Measurements from ENCODE around the gene RNF17. TPM values are rescaled to one million over a fixed set of nuclear protein-coding genes. Genes with fewer than 3 reads are reported as not detected.

Gene RNF17
- polyA plus RNA-seq, 1 donor from 2014 or later, result not detected

DNA sequence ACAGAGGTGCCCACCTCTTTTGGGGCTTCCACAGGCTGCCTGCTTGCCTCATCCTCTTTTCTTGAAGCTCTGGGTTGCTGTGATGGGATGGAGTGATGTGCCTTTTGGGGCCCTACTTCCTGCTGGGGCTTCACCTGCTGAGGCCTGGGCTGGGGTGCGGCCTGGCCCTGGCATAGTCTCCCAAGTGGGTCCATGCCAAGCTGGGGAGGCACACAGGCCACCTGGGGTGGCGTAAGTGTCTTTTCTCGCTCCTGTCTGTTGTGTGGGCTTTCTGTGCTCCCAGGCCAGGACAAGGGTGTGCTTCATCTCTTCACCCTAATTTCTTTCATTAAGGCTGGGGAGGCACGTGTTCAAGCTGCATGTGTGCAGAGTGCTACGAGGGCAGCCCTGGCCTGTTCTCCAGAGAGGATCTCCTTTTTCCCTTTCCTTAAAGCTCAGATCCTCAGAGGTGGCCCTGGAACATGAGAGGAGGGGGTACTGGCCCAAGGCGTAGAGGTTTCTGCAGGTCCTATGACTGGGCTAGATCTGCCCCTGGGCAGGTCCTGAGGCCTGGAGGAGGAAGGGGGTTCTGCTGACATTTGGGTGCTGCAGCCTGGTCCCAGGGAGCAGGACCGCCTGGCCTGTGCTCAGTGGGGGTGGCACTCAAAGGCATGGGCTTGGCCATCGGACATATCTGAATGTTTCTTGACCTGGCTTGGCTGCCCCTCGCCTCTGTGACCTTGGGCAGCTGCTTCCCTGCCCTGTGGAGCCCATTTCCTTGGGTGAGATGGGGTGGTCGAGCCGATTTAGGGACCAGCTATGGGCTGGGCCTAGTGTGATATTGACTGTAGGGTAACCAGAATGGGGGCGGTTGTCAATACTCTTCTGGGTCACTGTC lies 23.7 kb upstream of the RNF17 start:
- Mint-ChIP-seq H3K27me3 (peaks cover 6% of the 10 kb centered on the region), H3K4me3 (no peak overlapping the region), H3K4me1 (peaks cover 0 to 4% (median 3%) of the 10 kb centered on the region in 3 donors), H3K27ac (peak overlapping the region in 1 of 3 donors; percentile 53), H3K36me3 (no peaks in the 10 kb centered on the region), H3K9me3 (no peaks in the 10 kb centered on the region)

GRCh38 chr13:24741016-24741662 lies 22.8 kb upstream of the RNF17 start:
- no peaks in the 10 kb centered on the region for H3K9me3 Mint-ChIP-seq
- no peak overlapping the region for H3K27ac Mint-ChIP-seq
- no peaks in the 10 kb centered on the region for H3K36me3 Mint-ChIP-seq
- H3K4me1 Mint-ChIP-seq, result peaks cover 0 to 6% (median 5%) of the 10 kb centered on the region in 3 donors
- H3K4me3 Mint-ChIP-seq, result no peak overlapping the region
- peaks cover 12% of the 10 kb centered on the region for H3K27me3 Mint-ChIP-seq

DNA sequence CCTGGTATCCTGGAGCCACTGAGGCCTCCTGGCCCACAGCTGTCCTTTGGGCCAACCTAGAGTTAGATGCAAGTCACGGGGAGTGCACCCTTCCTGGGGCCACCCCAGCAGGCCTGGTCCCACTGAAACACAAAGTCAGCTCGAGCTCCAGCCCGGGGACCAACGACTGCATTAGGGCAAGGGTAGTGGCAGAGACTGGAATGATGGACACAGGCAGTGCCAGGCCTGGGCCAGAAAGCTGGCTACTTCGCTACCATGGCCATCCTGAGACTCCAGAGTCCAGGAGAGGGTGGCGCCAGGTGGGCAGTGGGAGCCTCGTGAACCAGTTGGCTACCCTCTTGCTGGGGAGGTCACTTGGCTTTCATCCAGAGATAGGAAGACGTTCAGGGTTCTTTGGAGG lies 22.2 kb upstream of the RNF17 start:
- H3K36me3 Mint-ChIP-seq, result no peaks in the 10 kb centered on the region
- H3K9me3 Mint-ChIP-seq, result no peaks in the 10 kb centered on the region

GRCh38 chr13:24742294-24742693 lies 21.7 kb upstream of the RNF17 start:
- Mint-ChIP-seq H3K27me3 (peaks cover 19% of the 10 kb centered on the region), H3K36me3 (no peaks in the 10 kb centered on the region), H3K4me1 (peaks cover 4 to 11% (median 8%) of the 10 kb centered on the region in 3 donors), H3K27ac (no peak overlapping the region), H3K9me3 (no peaks in the 10 kb centered on the region), H3K4me3 (peak overlapping the region in 1 of 4 donors; percentile 67)

More for the DNA sequence above, 22.2 kb upstream of the RNF17 start:
- Mint-ChIP-seq H3K4me3 (no peak overlapping the region), H3K27me3 (peaks cover 15% of the 10 kb centered on the region), H3K27ac (no peak overlapping the region), H3K4me1 (peaks cover 0 to 7% (median 6%) of the 10 kb centered on the region in 3 donors)

GRCh38 chr13:24742977-24743376 lies 21.0 kb upstream of the RNF17 start:
- peaks cover 23% of the 10 kb centered on the region for H3K27me3 Mint-ChIP-seq

GRCh38 chr13:24744247-24744646 lies 19.7 kb upstream of the RNF17 start:
- Mint-ChIP-seq H3K27me3 (peaks cover 30% of the 10 kb centered on the region), H3K4me1 (peaks cover 9 to 16% (median 11%) of the 10 kb centered on the region in 3 donors), H3K9me3 (no peaks in the 10 kb centered on the region), H3K4me3 (no peak overlapping the region), H3K27ac (no peak overlapping the region), H3K36me3 (no peaks in the 10 kb centered on the region)

More at GRCh38 chr13:24742977-24743376, 21.0 kb upstream of the RNF17 start:
- Mint-ChIP-seq H3K27ac (no peak overlapping the region), H3K36me3 (no peaks in the 10 kb centered on the region), H3K4me3 (peak overlapping the region in 2 of 4 donors; percentile 33 to 67), H3K9me3 (no peaks in the 10 kb centered on the region), H3K4me1 (peaks cover 5 to 13% (median 9%) of the 10 kb centered on the region in 3 donors)

DNA sequence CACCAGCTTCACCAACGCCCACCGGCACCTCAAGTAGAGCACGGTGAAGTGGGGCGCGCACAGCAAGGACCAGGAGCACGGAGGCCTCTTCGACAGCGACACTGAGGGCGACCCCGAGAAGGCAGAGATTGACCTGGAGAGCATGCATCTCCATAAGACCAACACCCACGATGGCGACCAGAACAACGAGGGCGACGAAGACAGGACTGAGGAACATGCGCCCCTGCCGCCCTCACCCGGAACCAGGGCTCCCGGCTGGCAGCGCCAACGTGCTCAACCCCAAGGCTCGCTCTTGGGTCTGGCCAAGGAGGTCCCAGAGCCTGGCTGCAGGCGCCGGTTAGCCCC lies 18.5 kb upstream of the RNF17 start:
- Mint-ChIP-seq H3K36me3 (no peaks in the 10 kb centered on the region), H3K4me1 (peaks cover 9 to 16% (median 11%) of the 10 kb centered on the region in 3 donors), H3K27me3 (peaks cover 30% of the 10 kb centered on the region), H3K9me3 (no peaks in the 10 kb centered on the region), H3K4me3 (no peak overlapping the region), H3K27ac (no peak overlapping the region)

GRCh38 chr13:24745861-24746617 lies 17.9 kb upstream of the RNF17 start:
- Mint-ChIP-seq H3K9me3 (no peaks in the 10 kb centered on the region), H3K36me3 (no peaks in the 10 kb centered on the region), H3K4me3 (peak overlapping the region in 1 of 4 donors; percentile 60), H3K27me3 (peaks cover 30% of the 10 kb centered on the region), H3K27ac (no peak overlapping the region), H3K4me1 (peaks cover 9 to 16% (median 11%) of the 10 kb centered on the region in 3 donors)

- Mint-ChIP-seq H3K27ac (no peak overlapping the region), H3K9me3 (no peaks in the 10 kb centered on the region), H3K4me3 (peak overlapping the region in 3 of 4 donors; percentile 65 to 88 (median 74)), H3K4me1 (peaks cover 9 to 16% (median 11%) of the 10 kb centered on the region in 3 donors), H3K27me3 (peaks cover 30% of the 10 kb centered on the region), H3K36me3 (no peaks in the 10 kb centered on the region)
Measured at GRCh38 chr13:24746618-24747247, 17.2 kb upstream of the RNF17 start.

GRCh38 chr13:24747248-24748060 lies 16.5 kb upstream of the RNF17 start:
- peaks cover 30% of the 10 kb centered on the region for H3K27me3 Mint-ChIP-seq
- no peak overlapping the region for H3K27ac Mint-ChIP-seq
- peak overlapping the region in 3 of 4 donors; percentile 65 to 88 (median 85) for H3K4me3 Mint-ChIP-seq
- peaks cover 9 to 14% (median 11%) of the 10 kb centered on the region in 3 donors for H3K4me1 Mint-ChIP-seq
- H3K9me3 Mint-ChIP-seq, result no peaks in the 10 kb centered on the region
- no peaks in the 10 kb centered on the region for H3K36me3 Mint-ChIP-seq

- H3K27me3 Mint-ChIP-seq, result peaks cover 30% of the 10 kb centered on the region
- H3K36me3 Mint-ChIP-seq, result no peaks in the 10 kb centered on the region
- H3K4me1 Mint-ChIP-seq, result peaks cover 8 to 14% (median 9%) of the 10 kb centered on the region in 3 donors
- peak overlapping the region in 3 of 4 donors; percentile 5 to 85 (median 58) for H3K4me3 Mint-ChIP-seq
- no peak overlapping the region for H3K27ac Mint-ChIP-seq
- H3K9me3 Mint-ChIP-seq, result no peaks in the 10 kb centered on the region
Measured at GRCh38 chr13:24748061-24748400, 15.9 kb upstream of the RNF17 start.

- Mint-ChIP-seq H3K27me3 (peaks cover 7% of the 10 kb centered on the region), H3K4me3 (no peak overlapping the region), H3K4me1 (no peaks in the 10 kb centered on the region), H3K27ac (peak overlapping the region in 1 of 3 donors; percentile 22), H3K9me3 (peaks cover 0 to 4% (median 0%) of the 10 kb centered on the region in 3 donors), H3K36me3 (no peaks in the 10 kb centered on the region)
Measured at GRCh38 chr13:24759197-24759596, 4.8 kb upstream of the RNF17 start.

DNA sequence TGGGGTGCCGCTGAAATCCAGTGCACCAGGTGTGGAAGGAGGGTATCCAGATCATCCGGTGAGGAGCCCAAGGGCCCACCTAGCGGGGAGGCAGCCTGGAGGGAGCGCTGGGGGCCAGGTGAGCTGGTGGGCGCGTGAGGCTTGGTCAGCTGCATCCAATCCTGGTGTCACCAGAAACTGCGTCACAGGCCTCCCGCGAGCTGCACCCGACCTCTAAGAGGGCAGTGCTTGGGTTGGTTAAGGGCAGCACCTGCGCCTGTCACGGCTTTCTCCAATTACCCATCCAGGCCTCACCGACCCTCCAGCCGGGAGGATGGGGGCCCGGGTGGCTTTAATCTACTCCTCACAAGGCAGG lies 284 bp downstream of the RNF17 start:
- Mint-ChIP-seq H3K4me3 (peak overlapping the region in 1 of 4 donors; percentile 49), H3K36me3 (no peaks in the 10 kb centered on the region), H3K9me3 (peaks cover 0 to 3% (median 0%) of the 10 kb centered on the region in 3 donors), H3K27ac (no peak overlapping the region), H3K27me3 (peaks cover 3% of the 10 kb centered on the region), H3K4me1 (no peaks in the 10 kb centered on the region)

GRCh38 chr13:24777171-24777570 lies 13.2 kb downstream of the RNF17 start:
- H3K27ac Mint-ChIP-seq, result no peak overlapping the region
- no peaks in the 10 kb centered on the region for H3K4me1 Mint-ChIP-seq
- no peak overlapping the region for H3K4me3 Mint-ChIP-seq
- H3K36me3 Mint-ChIP-seq, result peaks cover 2% of the 10 kb centered on the region
- H3K9me3 Mint-ChIP-seq, result peaks cover 0 to under 1% (median 0%) of the 10 kb centered on the region in 3 donors
- H3K27me3 Mint-ChIP-seq, result no peaks in the 10 kb centered on the region
